Nephron progenitor cell (in vitro differentiated cells): Measurements from ENCODE around the gene FYB2.

Experiments
- DNase-seq: peaks from one replicate; pipeline ENCODE4 v3.0.0; 2021
- H3K27ac Mint-ChIP-seq: 2 replicates; pipeline ENCODE4 v1.8.0; 2021; ENCODE audit warnings: mild to moderate bottlenecking, moderate library complexity, mixed read lengths
- H3K27me3 Mint-ChIP-seq: 2 replicates; pipeline ENCODE4 v1.8.0; 2021; ENCODE audit warnings: mild to moderate bottlenecking, low read depth, mixed read lengths; ENCODE audit not compliant: poor library complexity
- H3K36me3 Mint-ChIP-seq: 2 replicates; pipeline ENCODE4 v1.8.0; 2021; ENCODE audit warnings: low read depth, mixed read lengths
- H3K4me1 Mint-ChIP-seq: 2 replicates; pipeline ENCODE4 v1.8.0; 2021; ENCODE audit warnings: mixed read lengths
- H3K4me3 Mint-ChIP-seq: 2 replicates; pipeline ENCODE4 v1.8.0; 2021; ENCODE audit warnings: mild to moderate bottlenecking, moderate library complexity, mixed read lengths
- H3K9me3 Mint-ChIP-seq: 2 replicates; pipeline ENCODE4 v1.8.0; 2021; ENCODE audit warnings: mild to moderate bottlenecking, moderate library complexity, mixed read lengths
- CTCF ChIP-seq: fragments of 200-600 bp; sonication (generic); IDR thresholded peaks from 2 replicates; pipeline ENCODE4 v1.5.0; 2021; ENCODE audit warnings: antibody characterized with exemption

The FYB2 gene

GRCh38 chr1:56688522-56689026 lies 130.6 kb downstream of the FYB2 start:
- Mint-ChIP-seq H3K4me1 (peaks cover 4% of the 10 kb centered on the region), H3K27ac (peak overlapping the region; percentile 44), H3K27me3 (no peaks in the 10 kb centered on the region), H3K9me3 (no peaks in the 10 kb centered on the region), H3K36me3 (peaks cover 17% of the 10 kb centered on the region), H3K4me3 (no peak overlapping the region)
- DNase-seq = no peak
- no peak for TF ChIP-seq CTCF

- no peaks in the 10 kb centered on the region for H3K27me3 Mint-ChIP-seq
- H3K36me3 Mint-ChIP-seq = peaks cover 17% of the 10 kb centered on the region
- DNase-seq = no peak
- peaks cover 4% of the 10 kb centered on the region for H3K4me1 Mint-ChIP-seq
- no peak overlapping the region for H3K27ac Mint-ChIP-seq
- TF ChIP-seq CTCF = no peak
- no peak overlapping the region for H3K4me3 Mint-ChIP-seq
- H3K9me3 Mint-ChIP-seq = no peaks in the 10 kb centered on the region
Observed at GRCh38 chr1:56686169-56686568, 133.0 kb downstream of the FYB2 start.

DNA sequence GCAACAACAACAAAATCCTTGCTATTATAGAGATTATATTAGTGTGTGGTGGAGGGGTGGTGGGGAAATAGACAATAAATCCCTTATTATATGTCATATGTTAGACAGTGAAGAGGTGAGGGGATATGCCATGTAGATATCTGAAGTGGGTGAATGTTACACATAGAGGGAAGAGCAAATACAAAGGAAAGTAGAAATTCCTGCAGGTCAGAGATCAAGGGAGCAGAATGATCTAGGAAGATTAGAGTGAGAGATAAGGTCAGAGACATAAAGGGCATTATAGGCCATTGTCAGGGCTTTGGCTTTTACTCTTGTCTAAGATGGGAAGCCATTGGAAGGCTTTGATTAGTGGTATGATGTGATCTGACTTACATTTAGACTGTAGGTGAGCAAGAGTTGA lies 135.6 kb downstream of the FYB2 start:
- H3K36me3 Mint-ChIP-seq = peaks cover 20% of the 10 kb centered on the region
- DNase-seq = no peak
- TF ChIP-seq CTCF = no peak
- peaks cover 3% of the 10 kb centered on the region for H3K4me1 Mint-ChIP-seq
- peaks cover 14% of the 10 kb centered on the region for H3K9me3 Mint-ChIP-seq
- H3K27ac Mint-ChIP-seq = no peak overlapping the region
- H3K27me3 Mint-ChIP-seq = no peaks in the 10 kb centered on the region
- no peak overlapping the region for H3K4me3 Mint-ChIP-seq

GRCh38 chr1:56676571-56677035 lies 142.6 kb downstream of the FYB2 start:
- H3K9me3 Mint-ChIP-seq = peaks cover 20% of the 10 kb centered on the region
- no peaks in the 10 kb centered on the region for H3K27me3 Mint-ChIP-seq
- DNase-seq = no peak
- H3K27ac Mint-ChIP-seq = no peak overlapping the region
- no peak for TF ChIP-seq CTCF
- H3K4me3 Mint-ChIP-seq = no peak overlapping the region
- peaks cover 28% of the 10 kb centered on the region for H3K36me3 Mint-ChIP-seq
- no peaks in the 10 kb centered on the region for H3K4me1 Mint-ChIP-seq

- H3K36me3 Mint-ChIP-seq = peaks cover 28% of the 10 kb centered on the region
- no peaks in the 10 kb centered on the region for H3K27me3 Mint-ChIP-seq
- no peaks in the 10 kb centered on the region for H3K4me1 Mint-ChIP-seq
- peaks cover 17% of the 10 kb centered on the region for H3K9me3 Mint-ChIP-seq
- DNase-seq = no peak
- H3K27ac Mint-ChIP-seq = no peak overlapping the region
- H3K4me3 Mint-ChIP-seq = no peak overlapping the region
- TF ChIP-seq CTCF = no peak
Observed at GRCh38 chr1:56675763-56676162, 143.4 kb downstream of the FYB2 start.

GRCh38 chr1:56672579-56672978 lies 146.6 kb downstream of the FYB2 start:
- no peak overlapping the region for H3K4me3 Mint-ChIP-seq
- H3K9me3 Mint-ChIP-seq = no peaks in the 10 kb centered on the region
- H3K27ac Mint-ChIP-seq = no peak overlapping the region
- H3K4me1 Mint-ChIP-seq = no peaks in the 10 kb centered on the region
- TF ChIP-seq CTCF = no peak
- H3K36me3 Mint-ChIP-seq = peaks cover 5% of the 10 kb centered on the region
- no peak for DNase-seq
- no peaks in the 10 kb centered on the region for H3K27me3 Mint-ChIP-seq
